ENCODE measurements around the gene LHPP. TPM values are rescaled to one million over a fixed set of nuclear protein-coding genes. Genes with fewer than 3 reads are reported as not detected.

LHPP gene
- polyA plus RNA-seq, 1 experiment: 7.1 TPM

- no peak for DNase-seq (ENCODE audit: low read depth, low spot score)
- TF ChIP-seq, protein P1, sequence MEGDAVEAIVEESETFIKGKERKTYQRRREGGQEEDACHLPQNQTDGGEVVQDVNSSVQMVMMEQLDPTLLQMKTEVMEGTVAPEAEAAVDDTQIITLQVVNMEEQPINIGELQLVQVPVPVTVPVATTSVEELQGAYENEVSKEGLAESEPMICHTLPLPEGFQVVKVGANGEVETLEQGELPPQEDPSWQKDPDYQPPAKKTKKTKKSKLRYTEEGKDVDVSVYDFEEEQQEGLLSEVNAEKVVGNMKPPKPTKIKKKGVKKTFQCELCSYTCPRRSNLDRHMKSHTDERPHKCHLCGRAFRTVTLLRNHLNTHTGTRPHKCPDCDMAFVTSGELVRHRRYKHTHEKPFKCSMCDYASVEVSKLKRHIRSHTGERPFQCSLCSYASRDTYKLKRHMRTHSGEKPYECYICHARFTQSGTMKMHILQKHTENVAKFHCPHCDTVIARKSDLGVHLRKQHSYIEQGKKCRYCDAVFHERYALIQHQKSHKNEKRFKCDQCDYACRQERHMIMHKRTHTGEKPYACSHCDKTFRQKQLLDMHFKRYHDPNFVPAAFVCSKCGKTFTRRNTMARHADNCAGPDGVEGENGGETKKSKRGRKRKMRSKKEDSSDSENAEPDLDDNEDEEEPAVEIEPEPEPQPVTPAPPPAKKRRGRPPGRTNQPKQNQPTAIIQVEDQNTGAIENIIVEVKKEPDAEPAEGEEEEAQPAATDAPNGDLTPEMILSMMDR (IDR thresholded peaks at IDR 0.05; ENCODE audit: low read depth, low read length): no peak
- CTCF ChIA-PET: no interaction called here
- Histone ChIP-seq H3K4me3 (ENCODE audit: low read depth, low read length) (no peak overlapping the region), H3K27ac (ENCODE audit: low read depth, low read length) (no peak overlapping the region), H3K27me3 (ENCODE audit: control insufficient read depth, insufficient read depth, low read length) (peaks cover 27% of the 10 kb centered on the region), H3K9me3 (ENCODE audit: control insufficient read depth, insufficient read depth, low read length) (no peaks in the 10 kb centered on the region; the same call in 1 of the 2 replicates)
- POLR2A ChIA-PET: no interaction called here
Measured at GRCh38 chr10:124458889-124459288, 2.7 kb upstream of the LHPP start.

DNA sequence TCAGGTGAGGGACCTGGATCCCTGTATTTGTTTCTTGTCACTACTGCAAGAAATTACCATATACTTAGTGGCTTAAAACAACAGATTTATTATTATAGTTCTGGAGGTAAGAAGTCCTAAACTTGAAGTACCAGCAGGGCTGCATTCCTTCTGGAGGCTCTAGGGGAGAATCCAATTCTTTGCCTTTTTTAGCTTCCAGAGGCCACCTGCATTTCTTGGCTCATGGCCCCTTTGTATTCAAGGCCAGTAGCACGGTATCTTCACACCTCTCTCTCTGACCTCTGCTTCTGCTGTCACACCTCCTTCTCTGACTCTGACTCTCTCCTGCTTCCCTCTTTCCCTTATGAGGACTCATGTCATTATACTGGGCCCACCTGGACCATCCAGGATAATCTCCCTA is 2.2 kb upstream of the LHPP start:
- TF ChIP-seq, protein P1 (IDR thresholded peaks at IDR 0.05; ENCODE audit: low read depth, low read length): no peak
- H3K27ac ChIP-seq (ENCODE audit: low read depth, low read length): no peak overlapping the region
- no peaks in the 10 kb centered on the region; the same call in 1 of the 2 replicates for H3K9me3 ChIP-seq (ENCODE audit: control insufficient read depth, insufficient read depth, low read length)
- ChIA-PET POLR2A (no interaction called here), CTCF (no interaction called here)
- DNase-seq (ENCODE audit: low read depth, low spot score): no peak
- no peak overlapping the region for H3K4me3 ChIP-seq (ENCODE audit: low read depth, low read length)
- H3K27me3 ChIP-seq (ENCODE audit: control insufficient read depth, insufficient read depth, low read length): peaks cover 22% of the 10 kb centered on the region

DNA sequence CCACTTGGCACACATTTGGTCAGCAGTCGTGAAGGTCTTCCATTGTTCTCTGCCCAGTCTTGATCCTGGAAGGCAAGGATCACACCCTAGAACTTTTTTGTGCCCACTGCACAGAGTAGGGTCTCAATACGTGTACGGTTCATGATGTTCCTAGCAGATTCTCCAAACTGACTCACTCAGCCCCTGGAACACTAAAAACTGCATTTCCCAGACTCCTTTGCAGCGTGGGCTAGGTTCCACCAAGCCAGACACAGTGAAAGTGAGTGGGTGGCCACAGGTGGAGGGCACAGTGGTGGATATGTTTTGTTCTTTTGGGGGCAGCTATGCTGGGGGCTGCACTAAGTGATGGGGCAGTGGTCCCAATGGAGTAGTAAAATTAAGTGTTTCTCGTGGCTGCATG is 1.5 kb upstream of the LHPP start:
- no peak for DNase-seq (ENCODE audit: low read depth, low spot score)
- ChIA-PET CTCF (interaction anchor here (1.8 kb wide), 1 partner anchor 57 kb away, joined by 7 read pairs; no protein-coding TSS in a partner anchor), POLR2A (no interaction called here)
- peaks cover 16% of the 10 kb centered on the region for H3K27me3 ChIP-seq (ENCODE audit: control insufficient read depth, insufficient read depth, low read length)
- H3K4me3 ChIP-seq (ENCODE audit: low read depth, low read length): no peak overlapping the region
- TF ChIP-seq, protein P1 (IDR thresholded peaks at IDR 0.05; ENCODE audit: low read depth, low read length): no peak
- H3K27ac ChIP-seq (ENCODE audit: low read depth, low read length): no peak overlapping the region
- H3K9me3 ChIP-seq (ENCODE audit: control insufficient read depth, insufficient read depth, low read length): no peaks in the 10 kb centered on the region; the same call in 1 of the 2 replicates

- POLR2A ChIA-PET: interaction anchor here (2.0 kb wide), 1 partner anchor 43 kb away, joined by 7 read pairs; the partner anchor contains the start of gene OAT
- Histone ChIP-seq H3K4me3 (ENCODE audit: low read depth, low read length) (peak overlapping the region; percentile 83), H3K9me3 (ENCODE audit: control insufficient read depth, insufficient read depth, low read length) (no peaks in the 10 kb centered on the region; the same call in 1 of the 2 replicates), H3K27me3 (ENCODE audit: control insufficient read depth, insufficient read depth, low read length) (peaks cover 10% of the 10 kb centered on the region), H3K27ac (ENCODE audit: low read depth, low read length) (no peak overlapping the region)
- TF ChIP-seq, protein P1 (IDR thresholded peaks at IDR 0.05; ENCODE audit: low read depth, low read length): no peak
- DNase-seq (ENCODE audit: low read depth, low spot score): no peak
- CTCF ChIA-PET: no interaction called here
Measured at GRCh38 chr10:124462348-124462695, 699 bp downstream of the LHPP start.

GRCh38 chr10:124464028-124464965 is 2.7 kb downstream of the LHPP start:
- DNase-seq (ENCODE audit: low read depth, low spot score): no peak
- ChIA-PET POLR2A (no interaction called here), CTCF (no interaction called here)
- Histone ChIP-seq H3K9me3 (ENCODE audit: control insufficient read depth, insufficient read depth, low read length) (no peaks in the 10 kb centered on the region; the same call in 1 of the 2 replicates), H3K27ac (ENCODE audit: low read depth, low read length) (no peak overlapping the region), H3K27me3 (ENCODE audit: control insufficient read depth, insufficient read depth, low read length) (no peaks in the 10 kb centered on the region), H3K4me3 (ENCODE audit: low read depth, low read length) (no peak overlapping the region)
- TF ChIP-seq, protein P1 (IDR thresholded peaks at IDR 0.05; ENCODE audit: low read depth, low read length): no peak
